ENCODE measurements around the gene CHODL. TPM values are rescaled to one million over a fixed set of nuclear protein-coding genes. Genes with fewer than 3 reads are reported as not detected.

CHODL gene
- total RNA-seq, 2 donors from 2014 or later, result 0.24 to 0.42 TPM

- intact Hi-C loops (cut with DNase I), result no loop called here
- DNase-seq (ENCODE audit: low spot score), result no peak
These were observed 31.1 kb downstream of the CHODL start for GRCh38 chr21:18275781-18276180.

DNA sequence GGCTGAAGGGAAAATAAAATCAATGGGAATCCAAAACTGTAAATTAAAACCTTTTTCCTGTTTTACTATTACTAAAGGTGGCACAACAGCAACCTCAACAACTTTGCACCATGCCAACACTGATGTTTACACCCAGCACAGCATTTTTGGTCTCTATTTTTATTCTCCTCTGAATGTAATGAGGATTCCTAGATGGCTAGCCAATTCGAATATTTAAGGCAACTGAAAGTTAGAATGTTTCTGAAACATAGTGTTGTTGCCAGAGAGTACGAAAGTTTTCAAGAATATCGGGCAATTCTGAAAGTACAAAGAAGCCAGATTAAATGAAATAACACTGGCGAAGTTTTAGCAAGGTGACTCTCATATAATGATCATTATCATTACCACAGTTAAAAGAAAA is 40.7 kb downstream of the CHODL start:
- intact Hi-C loops (cut with DNase I), result no loop called here
- DNase-seq (ENCODE audit: low spot score), result no peak

- no peak for DNase-seq (ENCODE audit: low spot score)
- intact Hi-C loops (cut with DNase I), result no loop called here
These were observed 45.2 kb downstream of the CHODL start for GRCh38 chr21:18289876-18290275.

DNA sequence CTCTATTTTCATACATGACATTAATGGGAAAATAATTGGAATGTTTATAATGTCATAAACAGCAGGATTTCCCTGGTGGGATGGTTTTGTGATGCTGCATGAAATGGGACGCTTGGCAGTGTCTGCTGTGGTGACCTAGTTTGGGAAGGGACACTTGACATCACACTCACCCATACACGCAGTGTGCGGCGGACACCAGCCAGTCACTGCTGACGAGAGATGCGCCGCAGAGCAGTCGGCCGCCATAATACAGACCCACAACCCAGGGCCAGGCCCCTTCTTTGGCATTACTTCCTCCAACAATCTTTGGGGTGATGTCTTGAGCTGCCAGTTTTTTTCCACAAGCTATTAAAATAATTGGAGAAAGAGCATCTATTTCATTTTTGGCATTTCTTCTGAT is 49.5 kb downstream of the CHODL start:
- DNase-seq (ENCODE audit: low spot score), result no peak
- intact Hi-C loops (cut with DNase I), result no loop called here

DNA sequence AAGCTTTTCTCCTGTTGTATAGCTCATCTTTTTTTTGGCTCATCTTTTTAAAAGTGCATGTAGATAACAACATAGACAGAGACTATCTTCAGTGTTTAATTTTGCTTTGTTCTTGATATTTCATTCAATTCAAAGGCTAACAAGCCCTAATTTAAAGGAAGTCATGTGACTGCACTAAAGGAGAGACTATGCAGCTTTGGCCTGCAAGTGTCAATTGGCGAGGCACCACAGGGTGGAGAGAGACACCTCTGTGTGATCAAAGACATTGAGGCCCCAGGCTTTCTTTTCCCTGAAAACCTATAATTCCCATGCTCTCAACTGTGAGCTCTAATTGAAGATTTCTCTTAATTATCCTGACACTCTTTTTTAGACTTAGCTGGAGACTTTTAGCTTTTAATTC is 53.6 kb downstream of the CHODL start:
- DNase-seq (ENCODE audit: low spot score), result no peak
- intact Hi-C loops (cut with DNase I), result no loop called here

Other genes with a start within 250 kb of the CHODL start
- gene TMPRSS15, start 159.0 kb downstream of the CHODL start, total RNA-seq, result not detected

Measured in posterior vena cava (tissue), 2 donors.